ENCODE data around the gene POP7.

Gene POP7

DNA sequence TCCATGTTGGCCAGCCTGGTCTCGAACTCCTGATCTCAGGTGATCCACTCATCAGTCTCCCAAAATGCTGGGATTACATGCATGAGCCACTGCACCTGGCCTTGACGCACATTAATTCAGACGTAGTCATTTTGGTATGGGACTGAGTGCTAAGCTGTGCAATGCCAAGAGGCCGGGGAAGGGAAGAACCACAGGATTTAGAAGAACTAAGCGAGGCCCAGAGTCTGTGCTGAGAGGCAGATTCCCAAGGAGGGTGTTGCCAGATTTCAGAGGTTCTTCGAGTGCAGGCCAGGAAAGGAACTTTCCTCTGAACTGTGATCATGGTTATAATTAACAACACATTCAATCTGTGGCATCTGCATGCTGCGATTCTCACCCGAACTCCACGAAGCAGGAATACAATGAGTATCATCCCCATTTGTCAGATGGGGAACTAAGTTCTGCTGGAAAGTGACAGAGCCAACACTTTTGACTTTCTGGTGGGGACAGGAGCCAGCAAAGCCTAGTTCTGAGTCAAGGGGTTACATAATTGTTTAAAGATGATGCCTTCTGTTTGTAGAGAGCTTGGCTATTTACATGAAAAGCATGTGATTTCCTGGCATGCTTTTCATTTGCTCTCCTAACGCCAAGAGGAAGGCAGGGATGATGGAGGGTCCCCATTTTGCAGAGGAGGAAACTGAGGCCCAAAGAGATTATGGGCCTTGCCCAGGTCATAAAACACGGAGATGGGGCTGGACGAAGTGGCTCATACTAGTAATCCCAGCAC is 21.3 kb downstream of the POP7 start:
- DNase-seq = no peak

- DNase-seq = no peak
These were observed 22.3 kb downstream of the POP7 start for GRCh38 chr7:100728196-100728595.

GRCh38 chr7:100730136-100730800 is 24.3 kb downstream of the POP7 start:
- DNase-seq = no peak

DNA sequence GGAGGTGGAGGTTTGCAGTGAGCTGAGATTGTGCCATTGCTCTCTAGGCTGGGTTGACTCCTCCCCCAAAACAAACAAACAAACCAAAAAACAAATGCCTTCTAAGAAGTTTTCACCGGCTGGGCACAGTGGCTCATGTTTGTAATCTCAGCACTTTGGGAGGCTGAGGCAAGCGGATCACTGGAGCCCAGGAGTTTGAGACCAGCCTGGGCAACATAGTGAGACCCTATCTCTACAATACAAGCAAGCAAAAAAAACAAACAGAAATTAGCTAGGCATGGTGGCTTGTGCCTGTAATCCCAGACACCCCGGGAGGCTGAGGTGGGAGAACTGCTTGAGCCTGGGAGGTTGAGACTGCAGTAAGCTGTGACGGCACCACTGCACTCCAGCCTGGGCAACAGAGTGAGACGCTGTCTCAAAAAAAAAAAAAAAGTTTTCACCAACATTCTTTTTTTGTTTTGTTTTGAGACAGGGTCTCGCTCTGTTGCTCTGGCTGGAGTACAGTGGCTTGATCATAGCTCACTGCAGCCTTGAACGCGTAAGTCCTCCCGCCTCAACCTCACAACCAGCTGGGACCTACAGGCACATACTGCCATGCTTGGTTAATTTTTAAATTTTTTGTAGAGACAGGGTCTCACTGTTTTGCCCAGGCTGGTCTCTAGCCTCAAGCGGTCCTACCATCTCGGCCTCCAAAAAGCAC is 26.2 kb downstream of the POP7 start:
- no peak for DNase-seq

GRCh38 chr7:100735730-100736129 is 29.8 kb downstream of the POP7 start:
- no peak for DNase-seq

DNA sequence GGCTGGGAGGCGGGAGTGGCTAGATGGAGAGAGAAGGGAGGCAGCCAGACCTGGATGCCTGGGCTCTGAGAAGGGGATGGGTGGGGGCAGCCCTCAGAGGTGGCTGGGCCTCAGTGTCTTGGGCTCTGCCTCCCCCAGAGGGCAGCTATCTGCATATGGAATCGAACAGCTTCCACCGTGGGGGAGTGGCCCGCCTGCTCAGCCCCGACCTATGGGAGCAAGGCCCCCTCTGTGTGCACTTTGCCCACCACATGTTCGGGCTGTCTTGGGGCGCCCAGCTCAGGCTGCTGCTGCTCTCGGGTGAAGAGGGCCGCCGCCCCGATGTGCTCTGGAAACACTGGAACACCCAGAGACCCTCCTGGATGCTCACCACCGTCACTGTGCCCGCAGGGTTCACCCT is 30.8 kb downstream of the POP7 start:
- DNase-seq = no peak

DNA sequence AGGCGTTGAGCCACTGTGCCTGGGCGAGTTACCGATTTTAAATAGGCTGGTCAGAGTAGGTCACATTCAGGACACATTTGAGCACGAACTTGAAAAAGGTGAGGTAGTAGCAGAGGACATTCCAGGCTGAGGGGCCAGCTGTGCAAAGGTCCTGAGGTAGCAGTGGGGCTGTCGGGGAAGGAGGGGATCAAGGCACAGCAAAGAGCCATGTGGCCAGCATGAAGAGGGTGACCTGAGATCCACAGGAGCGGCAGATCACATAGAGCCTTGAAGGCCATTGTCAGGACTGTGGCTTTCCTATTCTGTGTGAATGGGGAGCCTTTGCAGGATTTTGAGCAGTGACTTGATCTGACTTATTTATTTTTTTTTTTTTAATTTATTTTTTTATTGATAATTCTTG is 34.0 kb downstream of the POP7 start:
- no peak for DNase-seq

DNA sequence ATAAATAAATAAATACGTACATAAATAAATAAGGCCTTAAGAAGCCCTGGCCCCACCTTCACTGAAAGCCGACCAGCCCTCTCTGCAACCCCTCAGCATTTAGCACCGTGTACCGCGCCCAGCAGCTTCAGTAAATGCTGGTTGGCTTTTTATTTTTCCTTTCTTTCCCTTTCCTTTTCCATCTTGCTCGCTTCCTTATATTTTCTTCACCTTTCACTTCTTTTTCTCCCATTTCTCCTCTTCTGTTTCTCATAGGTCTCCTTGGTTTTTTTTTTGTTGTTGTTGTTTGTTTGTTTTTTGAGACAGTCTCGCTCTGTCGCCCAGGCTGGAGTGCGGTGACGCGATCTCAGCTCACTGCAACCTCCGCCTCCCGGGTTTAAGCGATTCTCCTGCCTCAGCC is 38.7 kb downstream of the POP7 start:
- DNase-seq = no peak

DNA sequence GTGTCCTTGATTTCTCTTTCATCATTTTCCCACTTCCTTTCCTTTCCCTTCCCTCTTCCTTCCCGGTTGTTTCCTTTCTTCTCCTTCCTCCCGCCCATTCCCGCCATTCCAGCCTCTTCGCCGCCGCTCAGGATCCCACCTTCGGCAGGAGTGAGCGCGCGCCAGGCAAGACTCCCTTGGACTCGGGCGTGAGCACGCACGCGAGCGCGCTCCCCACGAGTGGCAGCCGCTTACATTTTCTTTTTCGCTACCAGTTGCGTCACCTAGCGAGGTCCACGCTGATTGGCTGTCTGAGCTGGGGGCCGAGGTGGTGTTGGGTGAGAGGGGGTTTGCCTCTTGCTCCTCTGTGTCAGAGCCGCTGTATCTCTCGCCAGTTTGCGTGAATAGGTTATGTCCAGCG is 39.3 kb downstream of the POP7 start:
- no peak for DNase-seq

DNA sequence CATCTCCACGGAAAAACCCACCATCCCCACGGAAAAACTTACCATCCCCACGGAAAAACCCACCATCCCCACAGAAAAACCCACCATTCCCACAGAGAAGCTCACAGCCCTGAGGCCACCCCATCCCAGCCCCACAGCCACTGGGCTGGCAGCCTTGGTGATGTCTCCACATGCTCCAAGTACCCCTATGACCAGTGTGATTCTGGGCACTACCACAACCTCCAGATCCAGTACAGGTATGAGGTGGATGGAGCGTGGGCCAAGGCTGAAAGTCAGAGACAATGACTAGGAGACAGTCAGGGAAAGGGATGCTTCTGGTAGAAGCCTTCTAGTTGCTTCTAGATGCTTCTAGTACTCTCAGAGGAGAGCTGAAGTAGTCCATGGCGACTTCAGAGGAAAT is 47.1 kb downstream of the POP7 start:
- DNase-seq = no peak

GRCh38 chr7:100753750-100754149 is 47.8 kb downstream of the POP7 start:
- no peak for DNase-seq

Data from activated effector memory CD4-positive, alpha-beta T cell treated with Interleukin-2 at 50 U/mL for 16 hours (primary cell).